Endodermal cell (in vitro differentiated cells): ENCODE results near the gene ADGRB3. TPM values are rescaled to one million over a fixed set of nuclear protein-coding genes. Genes with fewer than 3 reads are reported as not detected.
"Not testable (repeated sequence)": the region's sequence is repeated elsewhere in the genome, so short reads cannot be mapped to it uniquely, and the experiment has no call there.

Experiments
- DNase-seq: peaks from one replicate; pipeline ENCODE4 v3.0.0-alpha.2; 2017
- H3K27ac ChIP-seq: 2 replicates; pipeline ENCODE4 v1.5.1; 2013; ENCODE audit warnings: mild to moderate bottlenecking, low read depth, low read length, moderate library complexity
- H3K27me3 ChIP-seq: 2 replicates; pipeline ENCODE4 v1.6.1; 2013; ENCODE audit warnings: mild to moderate bottlenecking, low read length, moderate library complexity; ENCODE audit not compliant: insufficient read depth, control insufficient read depth, poor library complexity, severe bottlenecking
- H3K36me3 ChIP-seq: 2 replicates; pipeline ENCODE4 v1.7.0; 2013; ENCODE audit warnings: mild to moderate bottlenecking, low read length, moderate library complexity; ENCODE audit not compliant: control insufficient read depth, insufficient read depth
- H3K4me1 ChIP-seq: one replicate; pipeline ENCODE4 v1.7.0; 2013; ENCODE audit warnings: low read length; ENCODE audit not compliant: control insufficient read depth, insufficient read depth
- H3K4me3 ChIP-seq: 2 replicates; pipeline ENCODE4 v1.5.1; 2013; ENCODE audit warnings: mild to moderate bottlenecking, low read length, moderate library complexity
- H3K9ac ChIP-seq: 2 replicates; pipeline ENCODE4 v1.6.1; 2013; ENCODE audit warnings: mild to moderate bottlenecking, low read length, moderate library complexity; ENCODE audit not compliant: poor library complexity, severe bottlenecking; ENCODE audit errors: extremely low read depth
- H3K9me3 ChIP-seq: 2 replicates; pipeline ENCODE4 v1.6.1; 2013; ENCODE audit warnings: mild to moderate bottlenecking, low read length, moderate library complexity; ENCODE audit not compliant: control insufficient read depth
- H3K27ac Mint-ChIP-seq: 2 replicates; pipeline ENCODE4 v1.8.0; 2020; ENCODE audit warnings: mixed read lengths
- H3K27me3 Mint-ChIP-seq: 2 replicates; pipeline ENCODE4 v1.8.0; 2021; ENCODE audit warnings: mild to moderate bottlenecking, mixed read lengths; ENCODE audit not compliant: insufficient read depth
- H3K36me3 Mint-ChIP-seq: 2 replicates; pipeline ENCODE4 v1.8.0; 2020; ENCODE audit warnings: low read depth, mixed read lengths
- H3K4me1 Mint-ChIP-seq: 2 replicates; pipeline ENCODE4 v1.8.0; 2020; ENCODE audit warnings: mixed read lengths
- H3K4me3 Mint-ChIP-seq: 2 replicates; pipeline ENCODE4 v1.8.0; 2020; ENCODE audit warnings: mild to moderate bottlenecking, moderate library complexity, mixed read lengths
- H3K9me3 Mint-ChIP-seq: 2 replicates; pipeline ENCODE4 v1.8.0; 2020; ENCODE audit warnings: mild to moderate bottlenecking, mixed read lengths
- CTCF ChIP-seq: fragments of 200-600 bp; sonication (generic); conservative IDR thresholded peaks from 2 replicates; pipeline ENCODE4 v1.5.0; 2021; ENCODE audit warnings: antibody characterized with exemption, mild to moderate bottlenecking
- WGBS, 2 experiments: methylation state at CpG; one replicate each; pipeline versions ENCODE4 v1.1.5 to v1.1.7; 2013; ENCODE audit warnings: missing lambda C conversion rate in 2 of 2, mixed read lengths in 1 of 2; ENCODE audit not compliant: insufficient coverage in 1 of 2, insufficient read length in 1 of 2; 5-methylcytosine and 5-hydroxymethylcytosine counted together
- total RNA-seq, 2 donors: library from RNA; stranded (reverse); fragmentation: NEBNext Ultra II Directional in 1 of 2; extraction: Animal tissue kit (Norgen Biotek cat#: 25700) in 1 of 2; gene quantifications; 2 replicates in 1 of 2; 3 replicates in 1 of 2; pipeline ENCODE4 v1.2.1, GENCODE V29; 2021

Gene ADGRB3
- total RNA-seq, 2 donors from 2014 or later: 0.33 to 1.3 TPM

- H3K4me3 ChIP-seq: no peak overlapping the region
- no peak overlapping the region for H3K4me3 Mint-ChIP-seq
- H3K9me3 Mint-ChIP-seq: no peaks in the 10 kb centered on the region
- H3K9me3 ChIP-seq: no peaks in the 10 kb centered on the region
- H3K36me3 Mint-ChIP-seq: no peaks in the 10 kb centered on the region
- WGBS, 2 experiments: 79% methylated on average over 2 of the region's 2 CpGs; no CpG with 5 or more reads in 1 of the 2 experiments
- no peaks in the 10 kb centered on the region for H3K4me1 ChIP-seq
- no peak overlapping the region for H3K27ac Mint-ChIP-seq
- H3K9ac ChIP-seq: no peak overlapping the region
- no peaks in the 10 kb centered on the region for H3K4me1 Mint-ChIP-seq
- no peaks in the 10 kb centered on the region for H3K27me3 ChIP-seq
- no peak overlapping the region for H3K27ac ChIP-seq
- no peaks in the 10 kb centered on the region for H3K36me3 ChIP-seq
- no peak for TF ChIP-seq CTCF
- DNase-seq: no peak
- H3K27me3 Mint-ChIP-seq: no peaks in the 10 kb centered on the region
These were observed 23.3 kb downstream of the ADGRB3 start for GRCh38 chr6:68658338-68658737.

- TF ChIP-seq CTCF: no peak
- Histone ChIP-seq H3K27me3 (no peaks in the 10 kb centered on the region), H3K4me1 (peaks cover 4% of the 10 kb centered on the region), H3K4me3 (no peak overlapping the region), H3K27ac (no peak overlapping the region), H3K9ac (no peak overlapping the region), H3K9me3 (no peaks in the 10 kb centered on the region), H3K36me3 (no peaks in the 10 kb centered on the region)
- no peaks in the 10 kb centered on the region for H3K9me3 Mint-ChIP-seq
- peaks cover 10% of the 10 kb centered on the region for H3K4me1 Mint-ChIP-seq
- DNase-seq: no peak
- no peak overlapping the region for H3K27ac Mint-ChIP-seq
- H3K36me3 Mint-ChIP-seq: no peaks in the 10 kb centered on the region
- no peaks in the 10 kb centered on the region for H3K27me3 Mint-ChIP-seq
- H3K4me3 Mint-ChIP-seq: no peak overlapping the region
These were observed 38.2 kb downstream of the ADGRB3 start for GRCh38 chr6:68673255-68673654.

GRCh38 chr6:68675548-68675947 is 40.5 kb downstream of the ADGRB3 start:
- Histone ChIP-seq H3K27me3 (no peaks in the 10 kb centered on the region), H3K36me3 (no peaks in the 10 kb centered on the region), H3K9me3 (no peaks in the 10 kb centered on the region), H3K4me3 (no peak overlapping the region), H3K4me1 (peaks cover 4% of the 10 kb centered on the region), H3K27ac (no peak overlapping the region), H3K9ac (no peak overlapping the region)
- Mint-ChIP-seq H3K4me3 (no peak overlapping the region), H3K36me3 (no peaks in the 10 kb centered on the region), H3K27me3 (no peaks in the 10 kb centered on the region), H3K4me1 (peaks cover 10% of the 10 kb centered on the region), H3K27ac (no peak overlapping the region), H3K9me3 (no peaks in the 10 kb centered on the region)
- TF ChIP-seq CTCF: no peak
- no peak for DNase-seq
- 88 to 90% methylated on average over 3 to 4 of the region's 4 CpGs for WGBS, 2 experiments

GRCh38 chr6:68676094-68676493 is 41.0 kb downstream of the ADGRB3 start:
- not testable (repeated sequence) for H3K4me3 ChIP-seq, H3K27ac Mint-ChIP-seq, H3K9ac ChIP-seq, DNase-seq, H3K27me3 Mint-ChIP-seq, H3K4me3 Mint-ChIP-seq, H3K36me3 ChIP-seq, H3K27me3 ChIP-seq, H3K4me1 ChIP-seq, H3K9me3 Mint-ChIP-seq, H3K27ac ChIP-seq, H3K36me3 Mint-ChIP-seq, H3K9me3 ChIP-seq
- WGBS, 2 experiments: 96 to 97% methylated on average over 14 to 16 of the region's 16 CpGs
- peaks cover 10% of the 10 kb centered on the region for H3K4me1 Mint-ChIP-seq
